Retina (tissue), 1 donor: ENCODE measurements around the gene EFNA3.

Source experiments
- DNase-seq: peaks from one replicate; pipeline ENCODE4 v3.0.0-alpha.2; 2016

Gene EFNA3

GRCh38 chr1:155049651-155050559 is 28.7 kb upstream of the EFNA3 start:
- DNase-seq: no peak

GRCh38 chr1:155050560-155051341 is 27.9 kb upstream of the EFNA3 start, which contains the start of gene ADAM15:
Gene ADAM15, plus strand, starts transcription at chr1:155051316. Its CDS starts 71 bp downstream, at chr1:155051387.
- DNase-seq: peak; percentile 95

GRCh38 chr1:155051342-155051776 is 27.3 kb upstream of the EFNA3 start:
- peak; percentile 83 for DNase-seq

GRCh38 chr1:155051777-155052398 is 26.7 kb upstream of the EFNA3 start:
- no peak for DNase-seq

GRCh38 chr1:155052439-155053395 is 25.9 kb upstream of the EFNA3 start:
- DNase-seq: no peak

GRCh38 chr1:155053531-155054105 is 25.0 kb upstream of the EFNA3 start:
- no peak for DNase-seq

- no peak for DNase-seq
Observed at GRCh38 chr1:155057104-155057503, 21.5 kb upstream of the EFNA3 start.

GRCh38 chr1:155057788-155058211 is 20.8 kb upstream of the EFNA3 start:
- DNase-seq: no peak

- no peak for DNase-seq
Observed at GRCh38 chr1:155060736-155061135, 17.9 kb upstream of the EFNA3 start.

- DNase-seq: peak; percentile 96
Observed at GRCh38 chr1:155061381-155062150, 17.1 kb upstream of the EFNA3 start.

GRCh38 chr1:155062151-155062686 is 16.4 kb upstream of the EFNA3 start:
- peak; percentile 63 for DNase-seq

GRCh38 chr1:155062702-155063411 is 15.8 kb upstream of the EFNA3 start:
- peak; percentile 91 for DNase-seq

- DNase-seq: peak; percentile 93
Observed at GRCh38 chr1:155063550-155064110, 15.0 kb upstream of the EFNA3 start, which contains the start of gene EFNA4. Gene EFNA4, plus strand, starts transcription at chr1:155063740. Its CDS starts 84 bp downstream, at chr1:155063824.

- DNase-seq: no peak
Observed at GRCh38 chr1:155064111-155064831, 14.4 kb upstream of the EFNA3 start.

GRCh38 chr1:155064832-155065429 is 13.7 kb upstream of the EFNA3 start:
- no peak for DNase-seq

- DNase-seq: no peak
Observed at GRCh38 chr1:155066777-155067176, 11.9 kb upstream of the EFNA3 start.

GRCh38 chr1:155068599-155068998 is 10.0 kb upstream of the EFNA3 start:
- DNase-seq: no peak

GRCh38 chr1:155069551-155070157 is 9.0 kb upstream of the EFNA3 start:
- peak; percentile 74 for DNase-seq
